Erythroblast (primary cell): ENCODE results near the gene PCDH9.
A peak's percentile ranks its signal among the peaks of the same experiment; 100 is the strongest.

ENCODE experiments used
- DNase-seq, 2 experiments: peaks; one replicate each; lab custom pipeline; 2025; lab: John Stamatoyannopoulos, UW
- GATA1 ChIP-seq: IDR thresholded peaks from 2 replicates; pipeline ENCODE4 v1.6.1; 2011; ENCODE audit warnings: low read depth, mild to moderate bottlenecking, control low read depth, low read length, moderate library complexity
- POLR2A ChIP-seq: IDR thresholded peaks from 2 replicates; pipeline ENCODE4 v1.6.1; 2011; ENCODE audit warnings: mild to moderate bottlenecking, low read length

The PCDH9 gene

DNA sequence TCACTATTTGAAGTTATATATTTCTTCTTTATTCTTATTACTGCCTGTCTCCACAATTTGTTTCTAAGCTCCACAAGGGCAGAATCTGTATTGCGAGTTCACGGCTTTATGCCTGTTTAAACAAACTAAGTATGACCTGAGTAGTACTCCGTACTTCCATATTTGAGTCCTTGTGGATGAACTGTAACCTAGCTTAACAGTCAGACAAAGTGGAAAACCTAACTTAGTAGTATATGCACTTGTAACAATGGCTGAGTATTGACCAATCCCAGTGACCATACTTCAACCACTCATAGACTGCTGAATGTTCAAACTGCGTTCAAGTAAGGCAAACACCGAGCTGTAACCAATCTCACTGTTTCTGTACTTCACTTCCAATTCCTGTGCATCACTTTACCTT lies 292.7 kb downstream of the PCDH9 start:
- TF ChIP-seq POLR2A (no peak), GATA1 (no peak)
- no peak for DNase-seq

GRCh38 chr13:66933994-66934393 lies 296.1 kb downstream of the PCDH9 start:
- TF ChIP-seq POLR2A = no peak
- no peak for TF ChIP-seq GATA1
- DNase-seq = peak; percentile 11 to 20

- no peak for TF ChIP-seq GATA1
- TF ChIP-seq POLR2A = no peak
- no peak for DNase-seq
These were observed 296.6 kb downstream of the PCDH9 start for GRCh38 chr13:66933527-66933926.

DNA sequence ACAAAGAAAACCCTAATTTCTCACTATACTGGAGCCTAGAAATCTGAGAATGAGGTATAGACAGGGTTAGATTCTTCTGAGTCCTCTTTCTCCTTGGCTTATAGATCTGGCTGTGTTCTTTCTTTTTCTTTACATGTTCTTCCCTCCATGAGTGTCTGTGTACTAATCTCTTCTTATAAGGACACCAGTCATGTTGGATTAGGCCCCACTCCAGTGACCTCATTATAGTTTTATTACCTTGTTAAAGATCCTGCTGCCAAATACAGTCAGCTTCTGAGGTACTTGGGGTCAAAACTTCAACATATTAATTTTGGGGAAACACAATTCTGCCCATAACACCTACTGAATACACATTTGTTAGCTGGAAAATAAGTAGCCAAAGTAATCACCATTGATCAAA lies 302.6 kb downstream of the PCDH9 start:
- TF ChIP-seq GATA1 = no peak
- no peak for TF ChIP-seq POLR2A
- DNase-seq = no peak

- TF ChIP-seq GATA1 = no peak
- TF ChIP-seq POLR2A = no peak
- DNase-seq = no peak
These were observed 303.1 kb downstream of the PCDH9 start for GRCh38 chr13:66926851-66927524.

GRCh38 chr13:66926200-66926850 lies 303.8 kb downstream of the PCDH9 start:
- DNase-seq = no peak
- TF ChIP-seq POLR2A (no peak), GATA1 (no peak)

DNA sequence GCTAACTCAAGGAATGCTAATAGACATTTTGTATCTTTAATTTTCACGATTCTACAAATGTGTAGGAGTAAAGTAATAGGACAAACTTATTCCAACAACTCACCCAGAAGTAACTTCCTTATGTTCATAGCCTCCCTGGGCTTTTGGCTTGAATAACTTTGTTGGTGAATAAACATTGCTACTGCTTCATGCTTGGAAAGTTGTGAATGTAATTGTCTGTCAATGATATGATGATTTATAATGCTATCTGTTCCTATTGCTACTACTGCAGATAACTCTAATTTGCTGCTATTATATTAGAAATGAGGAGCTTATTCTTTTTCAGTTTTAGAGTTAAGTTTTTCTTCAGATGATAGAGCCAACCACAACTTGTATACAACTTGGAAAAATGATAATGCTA lies 307.7 kb downstream of the PCDH9 start:
- TF ChIP-seq POLR2A = no peak
- no peak for TF ChIP-seq GATA1
- DNase-seq = no peak

GRCh38 chr13:66921437-66921836 lies 308.7 kb downstream of the PCDH9 start:
- TF ChIP-seq GATA1 = no peak
- TF ChIP-seq POLR2A = no peak
- DNase-seq = no peak

- TF ChIP-seq GATA1 (no peak), POLR2A (no peak)
- DNase-seq = no peak
These were observed 314.4 kb downstream of the PCDH9 start for GRCh38 chr13:66915596-66916185.

DNA sequence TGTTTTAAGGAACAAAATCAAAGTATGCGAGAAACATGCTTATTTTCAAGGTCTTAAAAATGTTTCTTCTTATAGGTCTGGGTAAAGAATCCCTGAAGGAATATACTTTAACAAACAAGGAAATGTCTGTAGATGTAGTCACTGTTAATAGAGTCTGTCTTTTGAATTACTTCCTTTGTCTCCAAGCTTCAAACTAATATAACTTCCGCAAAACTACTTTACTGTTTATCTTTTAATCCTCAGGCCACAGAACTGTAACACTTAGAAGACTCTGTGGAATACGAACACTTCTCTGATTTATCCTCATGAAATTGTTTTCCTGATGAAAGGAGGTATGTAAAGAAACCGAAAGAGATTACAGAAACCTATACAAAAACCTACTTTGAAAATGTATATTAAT lies 316.0 kb downstream of the PCDH9 start:
- no peak for TF ChIP-seq POLR2A
- no peak for TF ChIP-seq GATA1
- no peak for DNase-seq

DNA sequence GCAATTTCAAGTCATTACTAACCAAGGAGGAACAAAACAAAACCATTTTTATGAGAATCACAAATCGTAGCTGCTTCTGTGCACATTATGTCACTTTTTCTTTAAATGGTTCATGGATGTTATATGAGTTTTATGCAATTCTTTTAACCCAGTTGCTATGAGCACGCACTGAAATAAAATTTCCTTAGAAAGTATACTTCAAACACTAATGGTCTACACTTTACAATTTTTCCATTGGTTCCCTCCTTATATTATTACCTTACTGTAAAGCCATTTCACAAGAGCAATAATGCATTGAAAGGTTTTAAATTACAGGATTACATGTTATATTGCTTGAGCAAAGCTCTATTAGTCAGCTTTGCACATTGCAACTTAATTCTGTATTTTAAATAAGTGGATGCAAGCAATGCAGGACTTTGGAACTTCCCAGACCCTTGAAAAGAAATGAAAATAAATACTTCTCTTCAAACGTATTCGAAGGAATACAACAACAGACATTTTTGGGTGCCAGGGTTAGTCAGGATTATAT lies 318.7 kb downstream of the PCDH9 start:
- TF ChIP-seq GATA1 = no peak
- TF ChIP-seq POLR2A = no peak
- DNase-seq = no peak

DNA sequence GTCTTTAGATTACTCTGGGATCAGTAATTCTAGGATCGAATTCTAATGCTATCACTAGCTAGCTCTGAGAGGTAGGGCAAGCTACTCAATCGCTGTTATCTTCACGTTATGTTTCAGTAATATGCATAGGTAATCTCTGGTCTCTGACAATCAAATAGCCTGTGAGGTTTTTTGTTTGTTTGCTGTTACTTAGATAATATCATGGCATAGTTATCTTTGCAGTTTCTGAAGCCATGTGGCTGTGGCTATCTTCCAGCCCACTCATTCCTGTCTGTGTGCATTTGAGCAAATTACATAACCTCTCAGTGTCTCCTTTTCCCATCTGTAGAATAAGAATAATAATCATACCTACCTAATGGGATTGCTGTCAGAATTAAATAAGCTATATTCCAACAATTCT lies 330.2 kb downstream of the PCDH9 start:
- no peak for TF ChIP-seq POLR2A
- DNase-seq = no peak

DNA sequence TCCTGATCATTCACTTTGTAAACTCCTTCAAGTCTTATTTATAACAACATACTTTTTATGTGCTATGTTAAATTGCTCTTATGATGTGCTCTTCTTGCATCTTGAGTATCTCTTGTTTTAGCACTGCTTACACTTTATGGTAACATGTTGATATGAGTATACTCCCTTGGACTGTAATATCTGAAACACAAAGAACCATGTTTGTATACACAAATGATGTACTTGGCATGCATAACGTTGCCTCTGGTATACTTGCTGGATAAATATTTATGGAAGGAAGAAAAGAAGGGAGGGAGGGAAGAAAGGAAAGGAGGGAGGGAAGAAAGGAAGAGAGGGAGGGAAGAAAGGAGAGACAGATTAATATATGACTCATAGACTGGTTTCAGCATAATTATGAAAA lies 333.2 kb downstream of the PCDH9 start:
- no peak for DNase-seq
- TF ChIP-seq GATA1 (no peak), POLR2A (no peak)

DNA sequence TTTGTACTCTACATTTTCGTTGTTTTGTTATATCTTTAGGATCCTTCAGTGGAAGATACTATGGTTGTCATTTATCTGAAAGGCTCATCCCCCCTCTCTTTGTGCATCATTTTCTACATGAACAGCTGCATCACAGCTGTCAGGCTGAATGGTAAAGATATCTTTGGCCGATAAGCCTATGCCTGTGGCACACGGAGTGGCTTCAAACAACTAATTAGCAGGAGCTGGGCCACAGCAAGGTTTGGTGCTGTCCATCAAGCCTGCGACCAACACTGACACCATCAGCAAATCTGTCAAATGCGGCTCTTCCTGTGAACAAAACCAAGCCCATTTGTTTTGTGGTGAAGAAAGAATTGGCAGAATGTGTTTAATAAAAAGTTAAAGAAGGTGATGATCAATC lies 334.4 kb downstream of the PCDH9 start:
- TF ChIP-seq GATA1 (no peak), POLR2A (no peak)
- DNase-seq = no peak

GRCh38 chr13:66895320-66895719 lies 334.8 kb downstream of the PCDH9 start:
- TF ChIP-seq POLR2A (no peak), GATA1 (no peak)
- DNase-seq = no peak
